HepG2 (cell line): ENCODE data around the gene TRPM1. TPM values are rescaled to one million over a fixed set of nuclear protein-coding genes. Genes with fewer than 3 reads are reported as not detected.

Experiments used
- ATAC-seq: fragments of 200-7000 bp; cut with Tn5 transposase; 3 replicates; pipeline ENCODE4 v1.9.1; 2020; ENCODE audit warnings: mild to moderate bottlenecking, moderate library complexity
- BruUV-seq: library from RNA; stranded (reverse); fragments of 400-500 nt; replicated peaks from 2 replicates; lab custom pipeline; 2021; lab: Mats Ljungman, UMichigan
- CTCF ChIA-PET: fragments of 300-600 bp; formaldehyde crosslinking; extraction: SDS; loops from one replicate; lab custom pipeline; 2021; ENCODE audit warnings: low total read pairs, inconsistent platforms, low intra/inter-chr PET ratio; lab: Yijun Ruan, JAX
- POLR2A ChIA-PET: fragments of 350-600 bp; sonication (Branson Sonifier 250); formaldehyde crosslinking; loops from one replicate; lab custom pipeline; 2020; ENCODE audit warnings: antibody characterized with exemption, inconsistent platforms; lab: Yijun Ruan, JAX
- DNase-seq: peaks from one replicate; pipeline ENCODE4 v3.0.0-alpha.2; 2015; ENCODE audit warnings: low spot score
- FAIRE-seq: peaks from 3 replicates; lab custom pipeline; 2011; peaks lifted over from hg19 to GRCh38; lab: Jason Lieb, UNC
- H2AFZ ChIP-seq: one replicate; pipeline ENCODE4 v1.6.1; 2011; ENCODE audit warnings: low read length, inconsistent platforms
- H3K27ac ChIP-seq: fragments of 300-600 bp; 3 replicates; pipeline ENCODE4 v1.8.0; 2011; ENCODE audit warnings: mixed run types, mild to moderate bottlenecking, mixed read lengths, low read length, inconsistent platforms; ENCODE audit not compliant: insufficient read depth; ENCODE audit errors: extremely low read length
- H3K27me3 ChIP-seq, 2 experiments: fragments of 200-600 bp in 1 of 2; 2 replicates in 1 of 2; 3 replicates in 1 of 2; pipeline versions ENCODE4 v1.6.0 to v1.8.0; 2011; ENCODE audit warnings: low read length in 2 of 2, mild to moderate bottlenecking in 2 of 2, moderate library complexity in 2 of 2, inconsistent platforms in 1 of 2; ENCODE audit not compliant: insufficient read depth in 2 of 2, control insufficient read depth in 1 of 2
- H3K36me3 ChIP-seq, 2 experiments: fragments of 200-600 bp in 1 of 2; replicated peaks in 1 of 2; 2 replicates in 1 of 2; 3 replicates in 1 of 2; pipeline versions ENCODE4 v1.5.1 to v1.8.0; 2011; ENCODE audit warnings: low read length in 2 of 2, inconsistent platforms in 1 of 2; ENCODE audit not compliant: insufficient read depth in 2 of 2, control insufficient read depth in 1 of 2
- H3K4me1 ChIP-seq: 2 replicates; pipeline ENCODE4 v1.5.1; 2012; ENCODE audit warnings: low read length, inconsistent platforms; ENCODE audit not compliant: insufficient read depth
- H3K4me2 ChIP-seq: 2 replicates; pipeline ENCODE4 v1.6.0; 2011; ENCODE audit warnings: low read depth, low read length, inconsistent platforms
- H3K4me3 ChIP-seq, 3 experiments: fragments of 200-600 bp in 1 of 3; sonication (generic), shearing (Covaris generic) in 1 of 3; replicated peaks in 1 of 3; 2 replicates each; pipeline ENCODE4 v1.5.1; 2011 to 2016; ENCODE audit warnings: low read length in 3 of 3, inconsistent platforms in 2 of 3, low read depth in 2 of 3, mild to moderate bottlenecking in 2 of 3, control low read depth in 1 of 3, mixed read lengths in 1 of 3; ENCODE audit not compliant: insufficient read depth in 1 of 3
- H3K79me2 ChIP-seq: one replicate; pipeline ENCODE4 v1.6.1; 2011; ENCODE audit warnings: low read length, inconsistent platforms; ENCODE audit not compliant: insufficient read depth
- H3K9ac ChIP-seq: 2 replicates; pipeline ENCODE4 v1.6.0; 2011; ENCODE audit warnings: mild to moderate bottlenecking, low read depth, low read length, inconsistent platforms; ENCODE audit not compliant: insufficient read depth
- H3K9me3 ChIP-seq: 2 replicates; pipeline ENCODE4 v1.5.1; 2012; ENCODE audit warnings: mild to moderate bottlenecking, low read length
- H4K20me1 ChIP-seq: 2 replicates; pipeline ENCODE4 v1.6.0; 2011; ENCODE audit warnings: inconsistent platforms, mild to moderate bottlenecking, low read length, moderate library complexity; ENCODE audit not compliant: insufficient read depth
- BRF2 ChIP-seq: sonication (generic); formaldehyde crosslinking; IDR thresholded peaks from 2 replicates; pipeline ENCODE4 v1.8.1; 2022; ENCODE audit warnings: mild to moderate bottlenecking, missing genetic modification reagents
- ELF3 ChIP-seq: IDR thresholded peaks from 2 replicates; pipeline ENCODE4 v1.6.1; 2016; ENCODE audit warnings: missing genetic modification reagents, missing compliant biosample characterization
- ETV6 ChIP-seq: sonication (generic); formaldehyde crosslinking; conservative IDR thresholded peaks from 2 replicates; pipeline ENCODE4 v1.4.0; 2020; ENCODE audit warnings: missing genetic modification reagents
- MXD1 ChIP-seq: sonication (generic); formaldehyde crosslinking; IDR thresholded peaks from 2 replicates; pipeline ENCODE4 v1.4.0; 2020; ENCODE audit warnings: mild to moderate bottlenecking, missing genetic modification reagents
- NFKB2 ChIP-seq: sonication (generic); formaldehyde crosslinking; IDR thresholded peaks from 2 replicates; pipeline ENCODE4 v1.4.0; 2020; ENCODE audit warnings: missing genetic modification reagents, borderline replicate concordance
- SALL1 ChIP-seq: sonication (generic); formaldehyde crosslinking; IDR thresholded peaks from 2 replicates; pipeline ENCODE4 v1.8.0; 2022; ENCODE audit warnings: mild to moderate bottlenecking, missing genetic modification reagents
- ZNF335 ChIP-seq: sonication (generic); formaldehyde crosslinking; IDR thresholded peaks from 2 replicates; pipeline ENCODE4 v1.4.0; 2020; ENCODE audit warnings: missing genetic modification reagents
- ZNF557 ChIP-seq: sonication (generic); formaldehyde crosslinking; IDR thresholded peaks from 2 replicates; pipeline ENCODE4 v1.4.0; 2020; ENCODE audit warnings: missing genetic modification reagents
- ZNF788 ChIP-seq: sonication (generic); formaldehyde crosslinking; IDR thresholded peaks from 2 replicates; pipeline ENCODE4 v1.5.0; 2020; ENCODE audit warnings: mild to moderate bottlenecking, missing genetic modification reagents, borderline replicate concordance
- ZNF891 ChIP-seq: sonication (generic); formaldehyde crosslinking; IDR thresholded peaks from 2 replicates; pipeline ENCODE4 v1.5.0; 2020; ENCODE audit warnings: mild to moderate bottlenecking, missing genetic modification reagents
- ZSCAN21 ChIP-seq: sonication (generic); formaldehyde crosslinking; IDR thresholded peaks from 2 replicates; pipeline ENCODE4 v1.8.0; 2022; ENCODE audit warnings: mild to moderate bottlenecking, missing genetic modification reagents, moderate library complexity, borderline replicate concordance
- ZSCAN30 ChIP-seq: sonication (generic); formaldehyde crosslinking; IDR thresholded peaks from 2 replicates; pipeline ENCODE4 v1.5.0; 2020; ENCODE audit warnings: mild to moderate bottlenecking, missing genetic modification reagents
- ZZZ3 ChIP-seq: sonication (generic); formaldehyde crosslinking; IDR thresholded peaks from 2 replicates; pipeline ENCODE4 v1.4.0; 2020; ENCODE audit warnings: missing genetic modification reagents, mild to moderate bottlenecking, borderline replicate concordance
- WGBS: methylation state at CpG from one replicate; pipeline ENCODE4 v1.1.6; 2017; ENCODE audit warnings: low lambda C conversion rate; 5-methylcytosine and 5-hydroxymethylcytosine counted together
- in situ Hi-C: cut with HindIII; loops from 2 replicates; pipeline ENCODE4 v1.10.0; 2017; ENCODE audit warnings: low pct_unique_long_range_greater_than_20kb; ENCODE audit not compliant: extremely low pct_ligation_motif_present
- intact Hi-C: fragments of 100-400 bp; cut with micrococcal nuclease; formaldehyde crosslinking; loops from one replicate; pipeline ENCODE4 v1.10.0; 2022; ENCODE audit not compliant: unreplicated experiment
- polyA plus RNA-seq, 8 experiments: library from polyadenylated mRNA; depleted of rRNA in 3 of 8; stranded (reverse) in 7 of 8; unstranded in 1 of 8; fragments of >200 nt; fragmentation: Illumina TruSeq in 4 of 8; extraction: Trizol in 4 of 8; gene quantifications; 2 replicates each; pipeline versions ENCODE4 v1.2.1 to v1.2.3, GENCODE V29; 2011 to 2016; ENCODE audit warnings: low read depth in 4 of 8, missing spikeins in 1 of 8, mixed read lengths in 1 of 8; ENCODE audit not compliant: insufficient read depth in 1 of 8
- total RNA-seq, 5 experiments: library from RNA; depleted of rRNA; stranded (reverse); fragments of >200 nt; fragmentation: Illumina TruSeq; extraction: Trizol; gene quantifications; 2 replicates each; pipeline ENCODE4 v1.2.3, GENCODE V29; 2016; ENCODE audit warnings: low read depth in 1 of 5
- TF ChIP-seq, protein P1 (sequence below): sonication (generic); formaldehyde crosslinking; IDR thresholded peaks from 2 replicates; pipeline ENCODE4 v1.8.0; 2022; ENCODE audit warnings: mild to moderate bottlenecking, missing genetic modification reagents, moderate library complexity
- TF ChIP-seq, protein P2 (sequence below): sonication (generic); formaldehyde crosslinking; conservative IDR thresholded peaks from 2 replicates; pipeline ENCODE4 v1.4.0; 2020; ENCODE audit warnings: mild to moderate bottlenecking, missing genetic modification reagents, moderate library complexity

Gene TRPM1
- total and polyA plus RNA-seq, 2 of the 13 experiments (the other 11 are each of a cell fraction or from before 2014, with no cell fraction given) = not detected

- TF ChIP-seq, protein P1, sequence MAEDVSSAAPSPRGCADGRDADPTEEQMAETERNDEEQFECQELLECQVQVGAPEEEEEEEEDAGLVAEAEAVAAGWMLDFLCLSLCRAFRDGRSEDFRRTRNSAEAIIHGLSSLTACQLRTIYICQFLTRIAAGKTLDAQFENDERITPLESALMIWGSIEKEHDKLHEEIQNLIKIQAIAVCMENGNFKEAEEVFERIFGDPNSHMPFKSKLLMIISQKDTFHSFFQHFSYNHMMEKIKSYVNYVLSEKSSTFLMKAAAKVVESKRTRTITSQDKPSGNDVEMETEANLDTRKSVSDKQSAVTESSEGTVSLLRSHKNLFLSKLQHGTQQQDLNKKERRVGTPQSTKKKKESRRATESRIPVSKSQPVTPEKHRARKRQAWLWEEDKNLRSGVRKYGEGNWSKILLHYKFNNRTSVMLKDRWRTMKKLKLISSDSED (CRISPR knock-in tag) = no peak
- TF ChIP-seq SALL1 (CRISPR knock-in tag) (no peak), BRF2 (CRISPR knock-in tag) (no peak), ZNF335 (CRISPR knock-in tag) (no peak), ZNF891 (CRISPR knock-in tag) (no peak), ZSCAN30 (no peak)
Measured at GRCh38 chr15:31065824-31066223, 35.7 kb downstream of the TRPM1 start (continued).

- Histone ChIP-seq H3K36me3 (no peaks in the 10 kb centered on the region), H3K27ac (no peak overlapping the region), H4K20me1 (no peaks in the 10 kb centered on the region), H3K4me3 (no peak overlapping the region), H3K4me2 (no peak overlapping the region), H2AFZ (no peak overlapping the region), H3K79me2 (no peaks in the 10 kb centered on the region), H3K27me3 (peaks cover 0 to 3% of the 10 kb centered on the region in 2 experiments; a peak in 3 of 5 replicates), H3K9me3 (no peaks in the 10 kb centered on the region), H3K9ac (no peak overlapping the region), H3K4me1 (peaks cover under 1% of the 10 kb centered on the region; the same call in 1 of the 2 replicates)
- 85% methylated on average over 11 of the region's 17 CpGs for WGBS
- ChIA-PET POLR2A (no interaction called here), CTCF (no interaction called here)
- intact Hi-C loops = no loop called here
- DNase-seq (no peak), FAIRE-seq (no peak), ATAC-seq (no peak)
- no peak for TF ChIP-seq ZZZ3 (CRISPR knock-in tag)
- TF ChIP-seq ZNF788 (CRISPR knock-in tag) = no peak
- TF ChIP-seq, protein P2, sequence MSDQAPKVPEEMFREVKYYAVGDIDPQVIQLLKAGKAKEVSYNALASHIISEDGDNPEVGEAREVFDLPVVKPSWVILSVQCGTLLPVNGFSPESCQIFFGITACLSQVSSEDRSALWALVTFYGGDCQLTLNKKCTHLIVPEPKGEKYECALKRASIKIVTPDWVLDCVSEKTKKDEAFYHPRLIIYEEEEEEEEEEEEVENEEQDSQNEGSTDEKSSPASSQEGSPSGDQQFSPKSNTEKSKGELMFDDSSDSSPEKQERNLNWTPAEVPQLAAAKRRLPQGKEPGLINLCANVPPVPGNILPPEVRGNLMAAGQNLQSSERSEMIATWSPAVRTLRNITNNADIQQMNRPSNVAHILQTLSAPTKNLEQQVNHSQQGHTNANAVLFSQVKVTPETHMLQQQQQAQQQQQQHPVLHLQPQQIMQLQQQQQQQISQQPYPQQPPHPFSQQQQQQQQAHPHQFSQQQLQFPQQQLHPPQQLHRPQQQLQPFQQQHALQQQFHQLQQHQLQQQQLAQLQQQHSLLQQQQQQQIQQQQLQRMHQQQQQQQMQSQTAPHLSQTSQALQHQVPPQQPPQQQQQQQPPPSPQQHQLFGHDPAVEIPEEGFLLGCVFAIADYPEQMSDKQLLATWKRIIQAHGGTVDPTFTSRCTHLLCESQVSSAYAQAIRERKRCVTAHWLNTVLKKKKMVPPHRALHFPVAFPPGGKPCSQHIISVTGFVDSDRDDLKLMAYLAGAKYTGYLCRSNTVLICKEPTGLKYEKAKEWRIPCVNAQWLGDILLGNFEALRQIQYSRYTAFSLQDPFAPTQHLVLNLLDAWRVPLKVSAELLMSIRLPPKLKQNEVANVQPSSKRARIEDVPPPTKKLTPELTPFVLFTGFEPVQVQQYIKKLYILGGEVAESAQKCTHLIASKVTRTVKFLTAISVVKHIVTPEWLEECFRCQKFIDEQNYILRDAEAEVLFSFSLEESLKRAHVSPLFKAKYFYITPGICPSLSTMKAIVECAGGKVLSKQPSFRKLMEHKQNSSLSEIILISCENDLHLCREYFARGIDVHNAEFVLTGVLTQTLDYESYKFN (CRISPR knock-in tag) = no peak
- TF ChIP-seq ZSCAN21 (CRISPR knock-in tag) = no peak
- TF ChIP-seq MXD1 (CRISPR knock-in tag) = no peak
- no peak for TF ChIP-seq ZNF557 (CRISPR knock-in tag)
- no peak for TF ChIP-seq ETV6
- no peak for TF ChIP-seq NFKB2
- TF ChIP-seq ELF3 (CRISPR knock-in tag) = no peak
- in situ Hi-C loops = no loop called here
- BruUV-seq = no TSS peak
Measured at GRCh38 chr15:31062911-31063310, 38.6 kb downstream of the TRPM1 start.
